AG04450 (cell line): ENCODE data around the gene CMSS1. TPM values are rescaled to one million over a fixed set of nuclear protein-coding genes. Genes with fewer than 3 reads are reported as not detected.

Experiments
- CTCF ChIA-PET: fragments of 300-600, 350-600 bp; formaldehyde crosslinking; extraction: SDS; loops from one replicate; lab custom pipeline; 2022; ENCODE audit warnings: antibody characterized with exemption, inconsistent platforms; lab: Charles Lee
- POLR2A ChIA-PET: fragments of 350-600 bp; formaldehyde crosslinking; extraction: SDS; loops from one replicate; lab custom pipeline; 2021; ENCODE audit warnings: antibody characterized with exemption, inconsistent platforms; lab: Yijun Ruan, JAX
- DNase-seq: peaks from one replicate; pipeline ENCODE4 v3.0.0-alpha.2; 2011; ENCODE audit warnings: low read depth, low spot score
- H3K27ac ChIP-seq: one replicate; pipeline ENCODE4 v1.5.1; 2012; ENCODE audit warnings: low read depth, low read length, control low read depth
- H3K27me3 ChIP-seq: one replicate; pipeline ENCODE4 v1.6.0; 2012; ENCODE audit warnings: low read length; ENCODE audit not compliant: control insufficient read depth, insufficient read depth
- H3K4me3 ChIP-seq: 2 replicates; pipeline ENCODE4 v1.5.1; 2011; ENCODE audit warnings: mild to moderate bottlenecking, low read depth, low read length, control low read depth
- H3K9me3 ChIP-seq: 2 replicates; pipeline ENCODE4 v1.5.1; 2012; ENCODE audit warnings: low read length; ENCODE audit not compliant: control insufficient read depth, insufficient read depth
- CTCF ChIP-seq: IDR thresholded peaks from 2 replicates; pipeline ENCODE4 v1.5.1; 2011; ENCODE audit warnings: low read depth, low read length, control low read depth, inconsistent platforms
- polyA plus RNA-seq: library from polyadenylated mRNA; depleted of rRNA; stranded (reverse); fragments of >200 nt; gene quantifications from 2 replicates; pipeline ENCODE4 v1.2.3, GENCODE V29; 2011

CMSS1 gene
- polyA plus RNA-seq, 1 experiment = 15.7 TPM

- no peak for TF ChIP-seq CTCF
- DNase-seq = peak; percentile 68
- no peak overlapping the region for H3K4me3 ChIP-seq
- CTCF ChIA-PET = interaction anchor here (1.0 to 1.9 kb wide), 2 partner anchors 120 to 291 kb away, joined by 4 to 6 read pairs; no protein-coding TSS in a partner anchor
- H3K27ac ChIP-seq = peak overlapping the region; percentile 59
- no peaks in the 10 kb centered on the region for H3K27me3 ChIP-seq
- H3K9me3 ChIP-seq = no peaks in the 10 kb centered on the region
- POLR2A ChIA-PET = no interaction called here
Observed at GRCh38 chr3:99962703-99963102, 145.0 kb downstream of the CMSS1 start.

- TF ChIP-seq CTCF = no peak
- no peak overlapping the region for H3K4me3 ChIP-seq
- H3K9me3 ChIP-seq = no peaks in the 10 kb centered on the region
- ChIA-PET POLR2A (no interaction called here), CTCF (interaction anchor here (0.6 kb wide), 1 partner anchor 132 kb away, joined by 3 read pairs; no protein-coding TSS in a partner anchor)
- no peak for DNase-seq
- H3K27ac ChIP-seq = no peak overlapping the region
- H3K27me3 ChIP-seq = no peaks in the 10 kb centered on the region
Observed at GRCh38 chr3:99965077-99965476, 147.4 kb downstream of the CMSS1 start.

GRCh38 chr3:99965681-99966408, 148.2 kb downstream of the CMSS1 start:
- TF ChIP-seq CTCF = no peak
- Histone ChIP-seq H3K27me3 (no peaks in the 10 kb centered on the region), H3K9me3 (no peaks in the 10 kb centered on the region), H3K4me3 (no peak overlapping the region), H3K27ac (no peak overlapping the region)
- CTCF ChIA-PET = interaction anchor here (0.6 kb wide), 1 partner anchor 133 kb away, joined by 3 read pairs; no protein-coding TSS in a partner anchor
- DNase-seq = no peak
- POLR2A ChIA-PET = no interaction called here

GRCh38 chr3:99966662-99967416, 149.2 kb downstream of the CMSS1 start:
- H3K4me3 ChIP-seq = no peak overlapping the region
- TF ChIP-seq CTCF = no peak
- POLR2A ChIA-PET = interaction anchor here (0.9 to 1.0 kb wide), 2 partner anchors 65 to 79 kb away, joined by 3 read pairs; no protein-coding TSS in a partner anchor
- CTCF ChIA-PET = interaction anchor here (0.8 kb wide), 1 partner anchor 135 kb away, joined by 3 read pairs; no protein-coding TSS in a partner anchor
- H3K27me3 ChIP-seq = no peaks in the 10 kb centered on the region
- no peak for DNase-seq
- no peak overlapping the region for H3K27ac ChIP-seq
- no peaks in the 10 kb centered on the region for H3K9me3 ChIP-seq

GRCh38 chr3:99967796-99968195, 150.1 kb downstream of the CMSS1 start:
- no peak for DNase-seq
- POLR2A ChIA-PET = interaction anchor here (0.9 to 1.0 kb wide), 2 partner anchors 66 to 78 kb away, joined by 3 read pairs; no protein-coding TSS in a partner anchor
- H3K27me3 ChIP-seq = no peaks in the 10 kb centered on the region
- H3K27ac ChIP-seq = no peak overlapping the region
- CTCF ChIA-PET = no interaction called here
- no peak overlapping the region for H3K4me3 ChIP-seq
- H3K9me3 ChIP-seq = no peaks in the 10 kb centered on the region
- TF ChIP-seq CTCF = no peak
